Thoracic aorta (tissue), 2 donors: Measurements from ENCODE around the gene COL20A1. TPM values are rescaled to one million over a fixed set of nuclear protein-coding genes. Genes with fewer than 3 reads are reported as not detected.

ENCODE experiments used
- ATAC-seq: fragments of 150-250 bp; one replicate; pipeline ENCODE4 v1.8.0; 2017; ENCODE audit warnings: low read depth; ENCODE audit not compliant: insufficient number of reproducible peaks, low FRiP score
- DNase-seq: peaks from one replicate; pipeline ENCODE4 v3.0.0-alpha.2; 2020; ENCODE audit warnings: low spot score
- H3K27ac ChIP-seq, 2 donors: fragments of 200-600 bp; sonication (generic); 1 replicate in 1 of 2; 2 replicates in 1 of 2; pipeline ENCODE4 v1.5.1; 2016; ENCODE audit warnings: mild to moderate bottlenecking in 2 of 2, moderate library complexity in 2 of 2
- H3K27me3 ChIP-seq: fragments of 200-600 bp; sonication (generic); replicated peaks from 2 replicates; pipeline ENCODE4 v1.6.0; 2016; ENCODE audit warnings: mild to moderate bottlenecking; ENCODE audit not compliant: insufficient read depth
- H3K36me3 ChIP-seq: fragments of 200-600 bp; sonication (generic); one replicate; pipeline ENCODE4 v1.5.1; 2016
- H3K4me1 ChIP-seq, 2 donors: fragments of 200-600 bp; sonication (generic); 1 replicate in 1 of 2; 2 replicates in 1 of 2; pipeline versions ENCODE4 v1.5.1 to v1.6.0; 2016; ENCODE audit warnings: low read depth in 2 of 2, mild to moderate bottlenecking in 1 of 2; ENCODE audit not compliant: control insufficient read depth in 1 of 2
- H3K4me3 ChIP-seq: fragments of 200-600 bp; sonication (generic); 2 replicates; pipeline ENCODE4 v1.5.1; 2016; ENCODE audit warnings: mild to moderate bottlenecking
- H3K9me3 ChIP-seq: fragments of 200-600 bp; sonication (generic); 2 replicates; pipeline ENCODE4 v1.5.1; 2016
- total RNA-seq, 2 donors: library from RNA; depleted of rRNA; stranded (reverse); fragments of >200 nt; gene quantifications; one replicate each; pipeline versions ENCODE4 v1.1.0 to v1.2.3, GENCODE V29; 2016
- TF ChIP-seq, protein P1 (sequence below): fragments of 200-600 bp; sonication (generic); IDR thresholded peaks from one replicate; pipeline ENCODE4 v1.5.1; 2019; ENCODE audit warnings: antibody characterized with exemption

Gene COL20A1
- total RNA-seq, 2 donors from 2014 or later, result not detected

GRCh38 chr20:63274381-63275228 is 18.4 kb upstream of the COL20A1 start:
- H3K4me1 ChIP-seq, result peaks cover 17 to 25% of the 10 kb centered on the region in 2 donors
- H3K27ac ChIP-seq, result no peak overlapping the region
- no peak for ATAC-seq
- peaks cover 29% of the 10 kb centered on the region for H3K36me3 ChIP-seq
- H3K4me3 ChIP-seq, result no peak overlapping the region
- H3K9me3 ChIP-seq, result no peaks in the 10 kb centered on the region
- TF ChIP-seq, protein P1, sequence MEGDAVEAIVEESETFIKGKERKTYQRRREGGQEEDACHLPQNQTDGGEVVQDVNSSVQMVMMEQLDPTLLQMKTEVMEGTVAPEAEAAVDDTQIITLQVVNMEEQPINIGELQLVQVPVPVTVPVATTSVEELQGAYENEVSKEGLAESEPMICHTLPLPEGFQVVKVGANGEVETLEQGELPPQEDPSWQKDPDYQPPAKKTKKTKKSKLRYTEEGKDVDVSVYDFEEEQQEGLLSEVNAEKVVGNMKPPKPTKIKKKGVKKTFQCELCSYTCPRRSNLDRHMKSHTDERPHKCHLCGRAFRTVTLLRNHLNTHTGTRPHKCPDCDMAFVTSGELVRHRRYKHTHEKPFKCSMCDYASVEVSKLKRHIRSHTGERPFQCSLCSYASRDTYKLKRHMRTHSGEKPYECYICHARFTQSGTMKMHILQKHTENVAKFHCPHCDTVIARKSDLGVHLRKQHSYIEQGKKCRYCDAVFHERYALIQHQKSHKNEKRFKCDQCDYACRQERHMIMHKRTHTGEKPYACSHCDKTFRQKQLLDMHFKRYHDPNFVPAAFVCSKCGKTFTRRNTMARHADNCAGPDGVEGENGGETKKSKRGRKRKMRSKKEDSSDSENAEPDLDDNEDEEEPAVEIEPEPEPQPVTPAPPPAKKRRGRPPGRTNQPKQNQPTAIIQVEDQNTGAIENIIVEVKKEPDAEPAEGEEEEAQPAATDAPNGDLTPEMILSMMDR, result no peak
- DNase-seq, result no peak
- no peaks in the 10 kb centered on the region for H3K27me3 ChIP-seq

GRCh38 chr20:63275825-63276224 is 17.2 kb upstream of the COL20A1 start:
- ATAC-seq (no peak), DNase-seq (no peak)
- peaks cover 17 to 25% of the 10 kb centered on the region in 2 donors for H3K4me1 ChIP-seq
- no peak overlapping the region for H3K27ac ChIP-seq
- no peaks in the 10 kb centered on the region for H3K9me3 ChIP-seq
- no peaks in the 10 kb centered on the region for H3K27me3 ChIP-seq
- TF ChIP-seq, protein P1, result no peak
- H3K4me3 ChIP-seq, result no peak overlapping the region
- H3K36me3 ChIP-seq, result peaks cover 41% of the 10 kb centered on the region

DNA sequence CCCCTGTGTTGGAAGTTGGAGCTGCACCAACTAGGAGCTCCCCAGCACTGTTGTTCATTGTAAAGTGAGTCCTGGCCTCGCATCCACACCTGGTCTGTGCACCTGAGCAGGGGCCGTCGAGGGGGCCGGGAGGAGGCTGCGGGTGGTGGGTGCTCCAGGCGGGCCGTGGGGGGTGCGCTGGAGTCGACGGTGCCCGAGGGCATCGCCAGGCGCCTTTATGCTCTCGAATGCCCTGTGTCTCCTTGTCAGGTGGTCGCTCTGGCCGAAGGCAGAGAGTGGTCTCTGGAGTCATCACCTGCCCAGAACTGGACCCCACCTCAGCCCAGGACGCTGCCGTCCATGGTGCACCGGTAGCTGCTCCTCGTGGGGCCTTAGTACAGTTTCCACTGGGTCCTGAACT is 16.0 kb upstream of the COL20A1 start:
- peaks cover 46% of the 10 kb centered on the region for H3K36me3 ChIP-seq
- H3K4me3 ChIP-seq, result no peak overlapping the region
- H3K4me1 ChIP-seq, result peaks cover 12 to 21% of the 10 kb centered on the region in 2 donors
- TF ChIP-seq, protein P1, result no peak
- H3K9me3 ChIP-seq, result no peaks in the 10 kb centered on the region
- ATAC-seq, result no peak
- no peak overlapping the region for H3K27ac ChIP-seq
- DNase-seq, result no peak
- H3K27me3 ChIP-seq, result no peaks in the 10 kb centered on the region

- TF ChIP-seq, protein P1, result no peak
- no peak for ATAC-seq
- H3K4me1 ChIP-seq, result peaks cover 11 to 19% of the 10 kb centered on the region in 2 donors
- H3K36me3 ChIP-seq, result peaks cover 49% of the 10 kb centered on the region
- no peaks in the 10 kb centered on the region for H3K27me3 ChIP-seq
- no peak for DNase-seq
- H3K9me3 ChIP-seq, result no peaks in the 10 kb centered on the region
- H3K4me3 ChIP-seq, result no peak overlapping the region
- no peak overlapping the region for H3K27ac ChIP-seq
These were observed 15.3 kb upstream of the COL20A1 start for GRCh38 chr20:63277466-63278272.

- DNase-seq, result no peak
- Histone ChIP-seq H3K9me3 (no peaks in the 10 kb centered on the region), H3K4me3 (no peak overlapping the region), H3K36me3 (peaks cover 55% of the 10 kb centered on the region), H3K27me3 (no peaks in the 10 kb centered on the region), H3K4me1 (peaks cover 8 to 15% of the 10 kb centered on the region in 2 donors), H3K27ac (no peak overlapping the region)
- no peak for ATAC-seq
- TF ChIP-seq, protein P1, result no peak
These were observed 14.3 kb upstream of the COL20A1 start for GRCh38 chr20:63278661-63279060.
